ENCODE measurements around the gene MCTP1. TPM values are rescaled to one million over a fixed set of nuclear protein-coding genes. Genes with fewer than 3 reads are reported as not detected.
"Not testable (repeated sequence)": the region's sequence is repeated elsewhere in the genome, so short reads cannot be mapped to it uniquely, and the experiment has no call there.

MCTP1 gene
- total RNA-seq, 1 donor from 2014 or later: 3.4 TPM

DNA sequence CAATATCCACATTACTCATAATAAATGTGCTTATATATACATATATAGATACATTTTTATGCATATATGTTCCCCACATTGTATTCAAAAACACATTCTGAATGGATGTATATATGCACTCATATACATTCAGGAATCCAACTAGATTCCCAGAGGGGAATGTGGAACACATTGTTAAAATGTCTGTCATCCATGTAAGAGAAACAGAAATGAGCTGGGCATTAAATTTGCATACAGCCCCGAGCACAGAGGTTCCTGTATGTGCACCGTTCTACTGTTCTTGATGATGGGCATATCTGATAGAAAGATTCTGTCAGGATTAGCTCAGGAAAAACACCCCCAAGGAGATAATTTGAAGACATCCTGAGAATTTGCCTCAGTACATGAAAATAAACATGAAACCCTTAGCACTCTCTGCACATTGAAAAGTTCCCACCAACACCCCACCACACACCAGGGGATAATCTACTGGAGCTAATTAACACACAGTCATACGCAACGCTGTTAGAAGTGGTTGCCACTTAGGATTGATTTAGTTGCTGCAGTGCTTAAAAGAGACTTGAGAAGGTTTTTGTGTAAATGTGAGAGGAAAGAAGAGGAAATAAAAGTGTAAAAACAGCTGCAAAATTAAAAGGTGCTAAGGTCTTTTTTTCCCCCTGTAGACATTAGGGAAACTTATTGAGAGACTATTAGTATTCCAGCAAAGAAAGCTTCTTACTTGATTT is 443.1 kb downstream of the MCTP1 start:
- Mint-ChIP-seq H3K4me3 (ENCODE audit: unreplicated experiment) (no peak overlapping the region), H3K4me1 (ENCODE audit: low read depth) (no peaks in the 10 kb centered on the region), H3K9me3 (ENCODE audit: low read depth) (no peaks in the 10 kb centered on the region), H3K27ac (ENCODE audit: unreplicated experiment) (no peak overlapping the region), H3K27me3 (ENCODE audit: low read depth) (peaks cover 4% of the 10 kb centered on the region), H3K36me3 (ENCODE audit: low read depth) (no peaks in the 10 kb centered on the region)
- TF ChIP-seq, protein P1, sequence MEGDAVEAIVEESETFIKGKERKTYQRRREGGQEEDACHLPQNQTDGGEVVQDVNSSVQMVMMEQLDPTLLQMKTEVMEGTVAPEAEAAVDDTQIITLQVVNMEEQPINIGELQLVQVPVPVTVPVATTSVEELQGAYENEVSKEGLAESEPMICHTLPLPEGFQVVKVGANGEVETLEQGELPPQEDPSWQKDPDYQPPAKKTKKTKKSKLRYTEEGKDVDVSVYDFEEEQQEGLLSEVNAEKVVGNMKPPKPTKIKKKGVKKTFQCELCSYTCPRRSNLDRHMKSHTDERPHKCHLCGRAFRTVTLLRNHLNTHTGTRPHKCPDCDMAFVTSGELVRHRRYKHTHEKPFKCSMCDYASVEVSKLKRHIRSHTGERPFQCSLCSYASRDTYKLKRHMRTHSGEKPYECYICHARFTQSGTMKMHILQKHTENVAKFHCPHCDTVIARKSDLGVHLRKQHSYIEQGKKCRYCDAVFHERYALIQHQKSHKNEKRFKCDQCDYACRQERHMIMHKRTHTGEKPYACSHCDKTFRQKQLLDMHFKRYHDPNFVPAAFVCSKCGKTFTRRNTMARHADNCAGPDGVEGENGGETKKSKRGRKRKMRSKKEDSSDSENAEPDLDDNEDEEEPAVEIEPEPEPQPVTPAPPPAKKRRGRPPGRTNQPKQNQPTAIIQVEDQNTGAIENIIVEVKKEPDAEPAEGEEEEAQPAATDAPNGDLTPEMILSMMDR (IDR thresholded peaks at IDR 0.05): no peak
- DNase-seq (ENCODE audit: low spot score): no peak

DNA sequence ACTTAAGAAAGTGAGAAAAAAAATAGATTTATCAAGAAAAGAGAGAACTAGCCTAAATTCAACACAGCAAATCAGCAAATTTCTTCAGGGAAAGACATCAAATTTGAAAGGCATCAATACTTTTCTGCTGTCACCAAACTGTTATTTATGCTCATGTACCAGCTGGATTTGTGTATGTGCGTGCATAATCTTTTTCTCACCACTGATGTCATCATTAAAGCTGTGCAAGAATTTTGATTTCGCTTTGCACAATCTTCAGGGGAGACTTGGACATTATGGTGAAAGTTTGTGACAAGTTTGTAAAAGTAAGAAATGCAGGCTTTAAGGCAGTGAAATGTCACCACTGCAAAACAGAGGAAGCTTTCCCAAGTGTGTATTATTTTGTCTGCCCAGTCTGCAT is 451.0 kb downstream of the MCTP1 start:
- Mint-ChIP-seq H3K27me3 (ENCODE audit: low read depth) (peaks cover 10% of the 10 kb centered on the region), H3K27ac (ENCODE audit: unreplicated experiment) (no peak overlapping the region), H3K36me3 (ENCODE audit: low read depth) (no peaks in the 10 kb centered on the region), H3K4me1 (ENCODE audit: low read depth) (no peaks in the 10 kb centered on the region), H3K4me3 (ENCODE audit: unreplicated experiment) (no peak overlapping the region), H3K9me3 (ENCODE audit: low read depth) (no peaks in the 10 kb centered on the region)
- no peak for DNase-seq (ENCODE audit: low spot score)
- TF ChIP-seq, protein P1 (IDR thresholded peaks at IDR 0.05): no peak

DNA sequence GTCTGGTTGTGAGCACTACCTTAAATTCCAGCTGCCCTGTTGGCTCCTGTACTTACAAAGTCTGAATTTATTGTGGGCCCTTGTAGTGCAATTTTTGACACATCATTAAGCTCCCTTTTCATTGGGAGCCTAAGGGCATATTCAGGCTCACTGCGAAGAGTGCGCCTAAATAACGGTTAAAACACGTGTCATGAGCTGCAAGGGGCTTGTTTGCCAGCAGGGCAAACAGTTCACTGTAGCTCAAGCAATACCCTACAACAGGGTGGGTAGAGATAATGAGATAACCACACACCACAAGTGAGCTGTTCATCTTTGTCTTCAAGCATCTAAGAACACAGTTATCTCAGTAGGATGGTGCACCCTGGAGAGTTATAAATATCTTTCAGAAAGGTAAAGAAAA is 452.2 kb downstream of the MCTP1 start:
- DNase-seq (ENCODE audit: low spot score): no peak
- no peak overlapping the region for H3K4me3 Mint-ChIP-seq (ENCODE audit: unreplicated experiment)
- no peak overlapping the region for H3K27ac Mint-ChIP-seq (ENCODE audit: unreplicated experiment)
- no peaks in the 10 kb centered on the region for H3K9me3 Mint-ChIP-seq (ENCODE audit: low read depth)
- H3K36me3 Mint-ChIP-seq (ENCODE audit: low read depth): peaks cover 1% of the 10 kb centered on the region
- no peaks in the 10 kb centered on the region for H3K4me1 Mint-ChIP-seq (ENCODE audit: low read depth)
- peaks cover 10% of the 10 kb centered on the region for H3K27me3 Mint-ChIP-seq (ENCODE audit: low read depth)
- TF ChIP-seq, protein P1 (IDR thresholded peaks at IDR 0.05): no peak

DNA sequence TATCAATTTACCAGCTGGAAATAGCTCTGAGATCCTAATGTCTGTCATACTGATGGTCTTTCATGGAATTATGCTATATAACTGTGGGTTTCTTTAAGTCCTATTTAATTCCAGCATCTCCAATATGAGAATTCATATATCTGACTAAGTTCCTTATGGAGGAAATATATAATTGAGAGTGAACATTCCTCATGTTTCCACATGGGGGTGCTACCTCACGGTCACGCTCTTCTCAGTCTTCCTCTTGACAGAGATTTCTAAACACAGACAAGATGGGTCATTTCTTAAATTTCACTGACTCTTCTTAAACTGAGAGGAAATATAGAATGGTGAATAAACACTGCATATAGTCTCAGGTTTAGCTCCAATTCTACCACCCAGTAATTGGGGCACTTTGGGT is 454.4 kb downstream of the MCTP1 start:
- Mint-ChIP-seq H3K9me3 (ENCODE audit: low read depth) (peaks cover 3% of the 10 kb centered on the region), H3K27me3 (ENCODE audit: low read depth) (peaks cover 10% of the 10 kb centered on the region), H3K27ac (ENCODE audit: unreplicated experiment) (no peak overlapping the region), H3K4me1 (ENCODE audit: low read depth) (no peaks in the 10 kb centered on the region), H3K4me3 (ENCODE audit: unreplicated experiment) (no peak overlapping the region), H3K36me3 (ENCODE audit: low read depth) (peaks cover 1% of the 10 kb centered on the region)
- TF ChIP-seq, protein P1 (IDR thresholded peaks at IDR 0.05): peak; percentile 70
- DNase-seq (ENCODE audit: low spot score): no peak

DNA sequence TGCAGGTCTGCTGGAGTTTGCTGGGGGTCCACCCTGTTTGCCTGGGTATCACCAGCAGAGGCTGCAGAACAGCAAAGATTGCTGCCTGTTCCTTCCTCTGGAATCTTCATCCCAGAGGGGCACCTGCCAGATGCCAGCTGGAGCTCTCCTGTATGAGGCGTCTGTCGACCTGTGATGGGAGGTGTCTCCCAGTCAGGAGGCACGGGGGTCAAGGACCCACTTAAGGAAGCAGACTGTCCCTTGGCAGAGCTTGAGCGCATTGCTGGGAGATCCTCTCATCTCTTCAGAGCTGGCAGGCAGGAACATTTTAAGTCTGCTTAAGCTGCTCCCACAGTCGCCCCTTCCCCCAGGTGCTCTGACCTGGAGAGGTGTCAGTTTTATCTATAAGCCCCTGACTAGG is 456.7 kb downstream of the MCTP1 start:
- H3K27ac Mint-ChIP-seq (ENCODE audit: unreplicated experiment); H3K4me3 Mint-ChIP-seq (ENCODE audit: unreplicated experiment); H3K4me1 Mint-ChIP-seq (ENCODE audit: low read depth); DNase-seq (ENCODE audit: low spot score); H3K36me3 Mint-ChIP-seq (ENCODE audit: low read depth); H3K9me3 Mint-ChIP-seq (ENCODE audit: low read depth): not testable (repeated sequence)
- H3K27me3 Mint-ChIP-seq (ENCODE audit: low read depth): peaks cover 20% of the 10 kb centered on the region

DNA sequence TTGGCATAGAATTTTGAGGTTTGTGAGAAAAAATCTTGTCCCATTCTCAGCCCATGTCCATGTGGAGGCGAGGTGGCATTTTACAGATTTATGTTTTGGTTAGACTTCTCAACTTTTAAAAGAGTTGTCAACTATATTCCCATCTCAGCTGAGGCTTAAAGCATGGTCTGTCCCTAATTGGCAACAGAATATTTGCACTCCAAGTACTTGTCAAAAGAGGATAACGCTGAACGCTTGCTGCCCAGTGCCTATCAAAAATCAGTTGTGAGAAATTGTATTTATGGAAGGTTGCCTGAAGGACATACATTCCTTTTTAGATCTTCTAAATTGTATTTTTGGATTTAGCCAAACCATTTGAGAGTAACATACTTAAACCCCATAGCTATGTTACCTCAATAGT is 464.4 kb downstream of the MCTP1 start:
- H3K27ac Mint-ChIP-seq (ENCODE audit: unreplicated experiment): no peak overlapping the region
- peaks cover 11% of the 10 kb centered on the region for H3K27me3 Mint-ChIP-seq (ENCODE audit: low read depth)
- TF ChIP-seq, protein P1 (IDR thresholded peaks at IDR 0.05): no peak
- peaks cover 7% of the 10 kb centered on the region for H3K9me3 Mint-ChIP-seq (ENCODE audit: low read depth)
- H3K4me3 Mint-ChIP-seq (ENCODE audit: unreplicated experiment): no peak overlapping the region
- DNase-seq (ENCODE audit: low spot score): no peak
- H3K4me1 Mint-ChIP-seq (ENCODE audit: low read depth): no peaks in the 10 kb centered on the region
- H3K36me3 Mint-ChIP-seq (ENCODE audit: low read depth): no peaks in the 10 kb centered on the region
